CD4-positive, alpha-beta T cell (primary cell): ENCODE measurements around the gene TMEM217. TPM values are rescaled to one million over a fixed set of nuclear protein-coding genes. Genes with fewer than 3 reads are reported as not detected.

Experiments
- ATAC-seq: fragments of 200-7000 bp; cut with Tn5 transposase; one replicate; pipeline ENCODE4 v1.10.0; 2022; ENCODE audit warnings: mild to moderate bottlenecking; ENCODE audit not compliant: poor library complexity
- CTCF ChIA-PET: fragments of 350-600 bp; sonication (Branson Sonifier 250); formaldehyde crosslinking; loops from one replicate; lab custom pipeline; 2021; ENCODE audit warnings: antibody characterized with exemption, inconsistent platforms; lab: Charles Lee
- POLR2A ChIA-PET: fragments of 350-600 bp; sonication (Branson Sonifier 250); formaldehyde crosslinking; loops from one replicate; lab custom pipeline; 2021; ENCODE audit warnings: antibody characterized with exemption, inconsistent platforms; lab: Charles Lee
- DNase-seq, 14 experiments: peaks; one replicate each; pipeline ENCODE4 v3.0.0-alpha.2; 2013 to 2020; ENCODE audit warnings: mixed read lengths in 2 of 14
- H3K27ac ChIP-seq, 2 donors: one replicate each; pipeline versions ENCODE4 v1.5.1 to v1.7.0; 2013; ENCODE audit warnings: low read length in 2 of 2, low read depth in 1 of 2, mild to moderate bottlenecking in 1 of 2
- H3K27me3 ChIP-seq, 2 experiments: 1 replicate in 1 of 2; 2 replicates in 1 of 2; pipeline versions ENCODE4 v1.6.1 to v1.7.0; 2013; ENCODE audit warnings: low read length in 2 of 2, control low read depth in 1 of 2, mild to moderate bottlenecking in 1 of 2, moderate library complexity in 1 of 2; ENCODE audit not compliant: insufficient read depth in 2 of 2, control insufficient read depth in 1 of 2
- H3K36me3 ChIP-seq: one replicate; pipeline ENCODE4 v1.6.1; 2013; ENCODE audit warnings: low read length, control low read depth; ENCODE audit not compliant: insufficient read depth
- H3K4me1 ChIP-seq: one replicate; pipeline ENCODE4 v1.6.1; 2013; ENCODE audit warnings: low read length, control low read depth; ENCODE audit not compliant: insufficient read depth
- H3K4me3 ChIP-seq: one replicate; pipeline ENCODE4 v1.5.1; 2013; ENCODE audit warnings: mild to moderate bottlenecking, low read length, moderate library complexity
- H3K9me3 ChIP-seq, 2 experiments: 1 replicate in 1 of 2; 2 replicates in 1 of 2; pipeline versions ENCODE4 v1.6.1 to v1.7.0; 2013; ENCODE audit warnings: low read length in 2 of 2, mild to moderate bottlenecking in 2 of 2, control low read depth in 1 of 2, moderate library complexity in 1 of 2; ENCODE audit not compliant: control insufficient read depth in 1 of 2, insufficient read depth in 1 of 2
- H3K27ac Mint-ChIP-seq: one replicate; pipeline ENCODE4 v1.8.0; 2020; ENCODE audit warnings: mixed read lengths
- H3K27me3 Mint-ChIP-seq: one replicate; pipeline ENCODE4 v1.8.0; 2021; ENCODE audit warnings: mixed read lengths
- H3K36me3 Mint-ChIP-seq: one replicate; pipeline ENCODE4 v1.8.0; 2021; ENCODE audit warnings: low read depth, mixed read lengths
- H3K4me1 Mint-ChIP-seq: one replicate; pipeline ENCODE4 v1.8.0; 2021; ENCODE audit warnings: low read depth, mixed read lengths
- H3K4me3 Mint-ChIP-seq: one replicate; pipeline ENCODE4 v1.8.0; 2020; ENCODE audit warnings: mild to moderate bottlenecking, mixed read lengths
- H3K9me3 Mint-ChIP-seq: one replicate; pipeline ENCODE4 v1.8.0; 2020; ENCODE audit warnings: mixed read lengths
- intact Hi-C, 2 experiments: fragments of 100-400 bp; cut with DNase I in 1 of 2; cut with micrococcal nuclease in 1 of 2; formaldehyde crosslinking; loops; one replicate each; pipeline versions ENCODE4 v1.15.1 to v1.9.0; 2023 to 2025; cut with DNase I, micrococcal nuclease
- total RNA-seq, 174 experiments: library from RNA in 2 of 174; stranded (reverse) in 2 of 174; gene quantifications; one replicate each; pipeline ENCODE4 v1.2.3 and lab custom pipeline; 2021 to 2026
- TF ChIP-seq, protein P1 (sequence below): fragments of 200-600 bp; IDR thresholded peaks from one replicate; pipeline ENCODE4 v1.8.0; 2022; ENCODE audit warnings: antibody characterized with exemption, mild to moderate bottlenecking

Gene TMEM217
- total RNA-seq, 2 experiments from 2014 or later: 0.41 to 0.47 TPM

- Mint-ChIP-seq H3K27me3 (no peaks in the 10 kb centered on the region), H3K36me3 (no peaks in the 10 kb centered on the region), H3K27ac (no peak overlapping the region), H3K4me1 (no peaks in the 10 kb centered on the region), H3K4me3 (no peak overlapping the region), H3K9me3 (no peaks in the 10 kb centered on the region)
- ATAC-seq: no peak
- intact Hi-C loops: no loop called here
- POLR2A ChIA-PET: no interaction called here
- CTCF ChIA-PET: no interaction called here
- Histone ChIP-seq H3K4me3 (no peak overlapping the region), H3K9me3 (no peaks in the 10 kb centered on the region), H3K4me1 (no peaks in the 10 kb centered on the region), H3K27me3 (no peaks in the 10 kb centered on the region), H3K27ac (no peak overlapping the region), H3K36me3 (no peaks in the 10 kb centered on the region)
- TF ChIP-seq, protein P1, sequence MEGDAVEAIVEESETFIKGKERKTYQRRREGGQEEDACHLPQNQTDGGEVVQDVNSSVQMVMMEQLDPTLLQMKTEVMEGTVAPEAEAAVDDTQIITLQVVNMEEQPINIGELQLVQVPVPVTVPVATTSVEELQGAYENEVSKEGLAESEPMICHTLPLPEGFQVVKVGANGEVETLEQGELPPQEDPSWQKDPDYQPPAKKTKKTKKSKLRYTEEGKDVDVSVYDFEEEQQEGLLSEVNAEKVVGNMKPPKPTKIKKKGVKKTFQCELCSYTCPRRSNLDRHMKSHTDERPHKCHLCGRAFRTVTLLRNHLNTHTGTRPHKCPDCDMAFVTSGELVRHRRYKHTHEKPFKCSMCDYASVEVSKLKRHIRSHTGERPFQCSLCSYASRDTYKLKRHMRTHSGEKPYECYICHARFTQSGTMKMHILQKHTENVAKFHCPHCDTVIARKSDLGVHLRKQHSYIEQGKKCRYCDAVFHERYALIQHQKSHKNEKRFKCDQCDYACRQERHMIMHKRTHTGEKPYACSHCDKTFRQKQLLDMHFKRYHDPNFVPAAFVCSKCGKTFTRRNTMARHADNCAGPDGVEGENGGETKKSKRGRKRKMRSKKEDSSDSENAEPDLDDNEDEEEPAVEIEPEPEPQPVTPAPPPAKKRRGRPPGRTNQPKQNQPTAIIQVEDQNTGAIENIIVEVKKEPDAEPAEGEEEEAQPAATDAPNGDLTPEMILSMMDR: no peak
- no peak for DNase-seq
Observed at GRCh38 chr6:37232430-37233017, 25.4 kb downstream of the TMEM217 start.

- TF ChIP-seq, protein P1: no peak
- DNase-seq: no peak
- ATAC-seq: no peak
- intact Hi-C loops: no loop called here
- H3K4me1 Mint-ChIP-seq: no peaks in the 10 kb centered on the region
- CTCF ChIA-PET: no interaction called here
- no peaks in the 10 kb centered on the region for H3K9me3 ChIP-seq
- H3K36me3 Mint-ChIP-seq: no peaks in the 10 kb centered on the region
- H3K4me3 ChIP-seq: no peak overlapping the region
- H3K4me3 Mint-ChIP-seq: no peak overlapping the region
- no peak overlapping the region for H3K27ac Mint-ChIP-seq
- POLR2A ChIA-PET: no interaction called here
- H3K36me3 ChIP-seq: no peaks in the 10 kb centered on the region
- no peaks in the 10 kb centered on the region for H3K27me3 Mint-ChIP-seq
- H3K4me1 ChIP-seq: no peaks in the 10 kb centered on the region
- no peak overlapping the region for H3K27ac ChIP-seq
- H3K9me3 Mint-ChIP-seq: no peaks in the 10 kb centered on the region
- H3K27me3 ChIP-seq: no peaks in the 10 kb centered on the region
Observed at GRCh38 chr6:37230104-37230503, 27.8 kb downstream of the TMEM217 start.

- Mint-ChIP-seq H3K4me1 (peaks cover 14% of the 10 kb centered on the region), H3K27ac (no peak overlapping the region), H3K27me3 (no peaks in the 10 kb centered on the region), H3K9me3 (no peaks in the 10 kb centered on the region), H3K4me3 (no peak overlapping the region), H3K36me3 (no peaks in the 10 kb centered on the region)
- Histone ChIP-seq H3K27me3 (no peaks in the 10 kb centered on the region), H3K36me3 (no peaks in the 10 kb centered on the region), H3K9me3 (no peaks in the 10 kb centered on the region), H3K4me3 (no peak overlapping the region), H3K4me1 (peaks cover 13% of the 10 kb centered on the region), H3K27ac (no peak overlapping the region)
- intact Hi-C loops: no loop called here
- TF ChIP-seq, protein P1: no peak
- CTCF ChIA-PET: interaction anchor here (0.8 kb wide), 1 partner anchor 207 kb away, joined by 3 read pairs; no protein-coding TSS in a partner anchor
- DNase-seq: no peak
- POLR2A ChIA-PET: no interaction called here
- ATAC-seq: no peak
Observed at GRCh38 chr6:37225350-37226169, 32.4 kb downstream of the TMEM217 start.
